BLaER1 treated with 17β-estradiol and CSF1 and Interleukin-3, amounts not matched to agents 10 nM and 100 nM (cell line): ENCODE data around the gene KAT14.
A peak's percentile ranks its signal among the peaks of the same experiment; 100 is the strongest.

Source experiments
- H3K27ac ChIP-seq, 11 experiments: shearing (Covaris generic); formaldehyde crosslinking; 2 replicates each; pipeline ENCODE4 v1.8.1; 2022
- H3K27me3 ChIP-seq, 11 experiments: shearing (Covaris generic); formaldehyde crosslinking; 2 replicates each; pipeline ENCODE4 v1.8.1; 2022
- H3K36me3 ChIP-seq, 11 experiments: shearing (Covaris generic); formaldehyde crosslinking; 2 replicates each; pipeline ENCODE4 v1.8.1; 2022
- H3K4me1 ChIP-seq, 10 experiments: shearing (Covaris generic); formaldehyde crosslinking; 2 replicates each; pipeline ENCODE4 v1.8.1; 2022
- H3K4me2 ChIP-seq, 11 experiments: shearing (Covaris generic); formaldehyde crosslinking; 2 replicates each; pipeline ENCODE4 v1.8.1; 2022
- H3K4me3 ChIP-seq, 10 experiments: shearing (Covaris generic); formaldehyde crosslinking; 2 replicates each; pipeline ENCODE4 v1.8.1; 2022
- H3K9ac ChIP-seq, 11 experiments: shearing (Covaris generic); formaldehyde crosslinking; 2 replicates each; pipeline ENCODE4 v1.8.1; 2022
- H3K9me3 ChIP-seq, 11 experiments: shearing (Covaris generic); formaldehyde crosslinking; replicated peaks in 1 of 11; 2 replicates each; pipeline ENCODE4 v1.8.1; 2022
- H4K20me1 ChIP-seq, 11 experiments: shearing (Covaris generic); formaldehyde crosslinking; 2 replicates each; pipeline ENCODE4 v1.8.1; 2022
- Cebpa-rat ChIP-seq, 11 experiments: shearing (Covaris generic); IDR thresholded peaks; 2 replicates each; pipeline ENCODE4 v1.8.1; 2022

The KAT14 gene

GRCh38 chr20:18144541-18145099 lies 7.0 kb downstream of the KAT14 start:
- Histone ChIP-seq H3K27ac (no peak overlapping the region), H3K4me2 (no peak overlapping the region), H3K36me3 (peaks cover 65 to 94% (median 78%) of the 10 kb centered on the region in 11 experiments), H3K4me3 (no peak overlapping the region), H4K20me1 (peaks cover 0 to 37% (median 7%) of the 10 kb centered on the region in 11 experiments; a peak in 7 of 22 replicates), H3K4me1 (peaks cover 3 to 10% (median 5%) of the 10 kb centered on the region in 10 experiments), H3K27me3 (no peaks in the 10 kb centered on the region), H3K9ac (no peak overlapping the region), H3K9me3 (no peaks in the 10 kb centered on the region)
- no peak for TF ChIP-seq Cebpa-rat (IDR thresholded peaks at IDR 0.05)

- H3K27ac ChIP-seq = no peak overlapping the region
- peak overlapping the region in 3 of 10 experiments; percentile 24 to 40 (median 26); a peak in 3 of 20 replicates for H3K4me3 ChIP-seq
- peaks cover 0 to 16% (median 5%) of the 10 kb centered on the region in 11 experiments; a peak in 5 of 22 replicates for H4K20me1 ChIP-seq
- H3K9me3 ChIP-seq = 0 out of 22 replicates have a peak, but pooled peaks cover 0 to 3% (median 0%) of the 10 kb centered on the region in 11 experiments
- peaks cover 56 to 99% (median 76%) of the 10 kb centered on the region in 11 experiments for H3K36me3 ChIP-seq
- TF ChIP-seq Cebpa-rat (IDR thresholded peaks at IDR 0.05) = no peak
- peaks cover 10 to 42% (median 31%) of the 10 kb centered on the region in 10 experiments for H3K4me1 ChIP-seq
- H3K9ac ChIP-seq = peak overlapping the region in 1 of 11 experiments; percentile 28; a peak in 2 of 22 replicates
- peak overlapping the region; percentile 43 to 80 (median 69) for H3K4me2 ChIP-seq
- H3K27me3 ChIP-seq = peaks cover 0 to 11% (median 0%) of the 10 kb centered on the region in 11 experiments; a peak in 2 of 22 replicates
Measured at GRCh38 chr20:18154342-18154741, 16.7 kb downstream of the KAT14 start.

DNA sequence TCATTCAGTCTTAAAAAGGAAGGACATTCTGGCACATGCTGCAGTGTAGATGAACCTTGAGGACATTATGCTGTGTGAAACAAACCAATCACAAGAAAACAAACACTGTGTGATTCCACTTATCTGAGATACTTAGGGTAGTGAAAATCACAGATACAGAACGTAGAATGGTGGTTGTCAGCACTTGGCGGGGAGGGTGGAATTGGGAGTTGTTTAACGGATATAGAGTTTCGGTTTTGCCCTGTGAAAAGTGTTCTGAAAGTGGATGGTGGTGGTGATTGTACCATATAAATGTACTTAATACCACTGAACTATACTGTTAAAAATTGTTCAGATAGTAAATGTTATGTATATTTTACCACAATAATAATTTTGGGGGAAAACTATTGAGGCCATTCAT lies 18.4 kb downstream of the KAT14 start:
- no peak for TF ChIP-seq Cebpa-rat (IDR thresholded peaks at IDR 0.05)
- peaks cover 0 to 16% (median 5%) of the 10 kb centered on the region in 11 experiments; a peak in 5 of 22 replicates for H4K20me1 ChIP-seq

DNA sequence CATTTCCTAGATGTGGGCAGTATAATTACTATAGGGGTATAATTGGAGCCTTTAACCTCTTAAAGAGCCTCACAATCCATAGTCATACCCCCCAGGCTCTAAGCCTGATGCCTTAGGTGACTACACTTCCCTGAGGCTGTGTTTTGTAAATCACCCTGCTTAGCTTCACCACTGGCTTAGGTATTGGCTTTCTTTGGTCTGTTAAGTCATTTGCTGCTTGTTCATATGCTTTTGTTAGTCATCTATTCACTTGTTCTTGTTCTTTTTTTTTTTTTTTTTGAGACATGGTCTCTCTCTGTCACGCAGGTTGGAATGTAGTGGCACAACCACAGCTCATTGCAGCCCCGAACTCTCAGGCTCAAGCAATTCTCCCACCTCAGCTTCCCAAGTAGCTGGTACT lies 26.7 kb downstream of the KAT14 start:
- Histone ChIP-seq H3K9ac (no peak overlapping the region; a peak in 1 of 22 replicates), H3K36me3 (peaks cover 69 to 94% (median 82%) of the 10 kb centered on the region in 11 experiments), H3K27me3 (no peaks in the 10 kb centered on the region), H3K4me1 (peaks cover 19 to 34% (median 31%) of the 10 kb centered on the region in 10 experiments), H3K27ac (no peak overlapping the region; a peak in 1 of 22 replicates), H3K9me3 (no peaks in the 10 kb centered on the region), H3K4me2 (peak overlapping the region in 8 of 11 experiments; percentile 58 to 79 (median 70); a peak in 10 of 22 replicates), H3K4me3 (no peak overlapping the region), H4K20me1 (peaks cover 0 to 19% (median 10%) of the 10 kb centered on the region in 11 experiments; a peak in 7 of 22 replicates)
- TF ChIP-seq Cebpa-rat (IDR thresholded peaks at IDR 0.05) = no peak

More for the DNA sequence above, 18.4 kb downstream of the KAT14 start:
- H3K27ac ChIP-seq = no peak overlapping the region
- peaks cover 0 to 11% (median 0%) of the 10 kb centered on the region in 11 experiments; a peak in 2 of 22 replicates for H3K27me3 ChIP-seq
- no peak overlapping the region for H3K4me3 ChIP-seq
- no peak overlapping the region for H3K4me2 ChIP-seq
- H3K4me1 ChIP-seq = peaks cover 10 to 42% (median 31%) of the 10 kb centered on the region in 10 experiments
- 0 out of 22 replicates have a peak, but pooled peaks cover 0 to 3% (median 0%) of the 10 kb centered on the region in 11 experiments for H3K9me3 ChIP-seq
- H3K36me3 ChIP-seq = peaks cover 56 to 99% (median 76%) of the 10 kb centered on the region in 11 experiments
- H3K9ac ChIP-seq = no peak overlapping the region

DNA sequence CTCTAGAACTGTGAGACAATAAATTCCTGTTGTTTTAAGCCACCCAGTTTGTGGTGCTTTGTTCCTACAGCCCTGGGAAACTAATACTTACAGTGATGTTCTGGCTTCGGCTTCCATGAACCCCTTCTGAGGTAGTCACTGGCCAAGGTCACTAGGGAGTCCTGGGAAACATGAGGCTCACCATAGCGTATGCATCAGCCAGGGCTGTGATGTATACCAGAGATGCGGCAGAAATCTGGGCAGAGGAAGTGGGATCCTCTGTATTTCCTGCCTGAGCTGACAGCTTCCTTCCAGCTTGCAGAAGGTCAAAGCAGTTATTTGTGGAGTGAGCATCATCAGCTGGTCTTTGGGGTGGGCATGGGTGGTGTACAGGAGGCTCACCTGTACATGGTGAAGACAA lies 27.9 kb downstream of the KAT14 start:
- Histone ChIP-seq H3K9me3 (0 out of 22 replicates have a peak, but pooled peaks cover 0 to 5% (median 0%) of the 10 kb centered on the region in 11 experiments), H3K4me3 (0 out of 20 replicates have a peak overlapping the region, but pooled peaks of 1 of the 10 experiments have one; percentile 24), H3K4me2 (peak overlapping the region; percentile 51 to 79 (median 64)), H3K27me3 (no peaks in the 10 kb centered on the region), H3K36me3 (peaks cover 71 to 94% (median 82%) of the 10 kb centered on the region in 11 experiments), H3K9ac (peak overlapping the region in 3 of 11 experiments; percentile 4 to 33 (median 20); a peak in 3 of 22 replicates), H3K4me1 (peaks cover 19 to 34% (median 31%) of the 10 kb centered on the region in 10 experiments), H4K20me1 (peaks cover 0 to 19% (median 10%) of the 10 kb centered on the region in 11 experiments; a peak in 7 of 22 replicates), H3K27ac (peak overlapping the region in 7 of 11 experiments; percentile 3 to 63 (median 34); a peak in 11 of 22 replicates)
- TF ChIP-seq Cebpa-rat (IDR thresholded peaks at IDR 0.05) = no peak

DNA sequence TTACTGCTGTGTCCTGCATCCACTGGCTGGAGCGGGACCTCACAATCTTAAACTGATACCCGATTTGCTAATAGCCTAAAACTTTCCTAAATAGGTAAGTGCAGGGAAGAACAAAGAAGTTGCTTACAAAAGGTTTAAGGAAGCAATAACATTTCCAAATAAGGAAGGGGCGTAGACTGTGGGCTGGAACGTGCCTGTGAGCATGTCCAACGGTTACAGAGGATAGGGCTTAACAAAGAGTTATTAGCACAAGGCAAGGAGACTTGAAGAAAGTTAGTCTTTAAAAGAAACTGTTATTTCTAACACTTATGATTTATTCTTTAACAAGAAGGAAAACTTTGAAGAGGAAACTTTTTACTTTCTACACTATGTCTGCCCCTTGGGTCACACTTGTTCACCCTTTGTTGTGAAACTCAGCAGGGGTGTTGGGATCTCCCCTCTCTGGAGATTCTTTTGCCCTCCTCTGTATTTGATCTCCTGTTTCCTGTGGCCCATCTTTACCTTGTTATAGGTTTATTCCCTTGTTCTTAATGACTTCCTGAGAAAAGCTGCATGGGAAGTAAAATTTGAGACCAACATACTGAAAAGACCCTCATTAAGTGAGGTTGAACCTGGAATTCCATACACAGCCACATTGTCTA lies 28.7 kb downstream of the KAT14 start:
- no peak for TF ChIP-seq Cebpa-rat (IDR thresholded peaks at IDR 0.05)
- Histone ChIP-seq H3K4me1 (peaks cover 19 to 34% (median 31%) of the 10 kb centered on the region in 10 experiments), H3K36me3 (peaks cover 72 to 94% (median 82%) of the 10 kb centered on the region in 11 experiments), H3K9ac (no peak overlapping the region), H3K4me3 (no peak overlapping the region), H4K20me1 (peaks cover 0 to 19% (median 10%) of the 10 kb centered on the region in 11 experiments; a peak in 7 of 22 replicates), H3K4me2 (peak overlapping the region in 10 of 11 experiments; percentile 53 to 79 (median 66); a peak in 19 of 22 replicates), H3K9me3 (peaks cover 0 to 6% (median 0%) of the 10 kb centered on the region in 11 experiments; a peak in 2 of 22 replicates), H3K27me3 (no peaks in the 10 kb centered on the region), H3K27ac (peak overlapping the region in 2 of 11 experiments; percentile 18 to 57; a peak in 3 of 22 replicates)

DNA sequence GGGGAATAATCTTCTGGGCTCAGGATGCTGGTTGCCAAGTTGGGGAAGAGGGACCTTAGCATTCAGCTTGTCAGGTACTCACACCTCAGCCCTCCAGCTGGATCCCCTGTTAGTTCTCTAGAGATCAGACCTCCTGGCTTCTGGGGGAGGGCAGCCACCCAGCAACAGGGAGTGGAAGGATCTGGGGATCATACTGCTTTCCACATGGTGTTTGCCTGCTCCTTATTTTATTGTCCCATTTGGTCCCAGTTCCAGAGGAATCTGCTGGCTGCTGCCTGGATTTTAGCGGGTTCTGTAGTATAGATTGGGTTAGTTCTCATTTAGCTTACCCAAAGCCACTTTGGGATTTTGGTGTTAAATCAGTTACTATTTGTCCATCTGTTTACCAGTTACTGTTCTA lies 29.3 kb downstream of the KAT14 start:
- no peaks in the 10 kb centered on the region for H3K27me3 ChIP-seq
- peaks cover 19 to 34% (median 31%) of the 10 kb centered on the region in 10 experiments for H3K4me1 ChIP-seq
- no peak overlapping the region for H3K9ac ChIP-seq
- H3K9me3 ChIP-seq = peaks cover 0 to 9% (median 0%) of the 10 kb centered on the region in 11 experiments; a peak in 2 of 22 replicates
- H4K20me1 ChIP-seq = peaks cover 0 to 19% (median 10%) of the 10 kb centered on the region in 11 experiments; a peak in 7 of 22 replicates
- peaks cover 71 to 94% (median 82%) of the 10 kb centered on the region in 11 experiments for H3K36me3 ChIP-seq
- peak overlapping the region in 1 of 11 experiments; percentile 18; a peak in 1 of 22 replicates for H3K27ac ChIP-seq
- H3K4me3 ChIP-seq = no peak overlapping the region
- TF ChIP-seq Cebpa-rat (IDR thresholded peaks at IDR 0.05) = no peak
- H3K4me2 ChIP-seq = peak overlapping the region in 7 of 11 experiments; percentile 14 to 72 (median 69); a peak in 4 of 22 replicates

DNA sequence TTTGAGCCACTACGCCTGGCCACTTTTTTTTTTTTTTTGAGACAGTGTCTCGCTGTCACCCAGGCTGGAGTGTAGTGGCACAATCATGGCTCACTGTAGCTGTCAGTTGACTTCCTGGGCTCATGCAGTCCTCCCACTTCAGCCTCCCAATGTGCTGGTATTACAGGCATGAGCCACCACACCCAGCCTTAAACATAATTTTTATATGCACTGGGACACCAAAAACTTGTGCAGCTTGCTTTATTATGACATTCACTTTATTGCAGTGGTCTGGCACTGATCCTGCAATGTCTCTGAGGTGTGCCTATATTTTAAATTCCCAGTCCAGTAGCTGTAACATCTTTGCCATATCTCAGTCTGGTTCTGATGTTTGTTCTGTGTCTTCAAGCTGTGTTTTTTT lies 34.7 kb downstream of the KAT14 start:
- Histone ChIP-seq H3K9ac (no peak overlapping the region), H3K4me1 (no peaks in the 10 kb centered on the region), H3K9me3 (peaks cover 0 to 25% (median 11%) of the 10 kb centered on the region in 11 experiments; a peak in 15 of 22 replicates), H3K4me3 (no peak overlapping the region), H3K36me3 (peaks cover 70 to 98% (median 90%) of the 10 kb centered on the region in 11 experiments), H3K27me3 (no peaks in the 10 kb centered on the region), H3K27ac (no peak overlapping the region), H3K4me2 (no peak overlapping the region), H4K20me1 (peaks cover 0 to 6% (median 0%) of the 10 kb centered on the region in 11 experiments; a peak in 3 of 22 replicates)
- no peak for TF ChIP-seq Cebpa-rat (IDR thresholded peaks at IDR 0.05)
